ENCODE measurements around the gene CNGB1. TPM values are rescaled to one million over a fixed set of nuclear protein-coding genes. Genes with fewer than 3 reads are reported as not detected.

Gene CNGB1
- total RNA-seq, 1 donor from 2014 or later: not detected

GRCh38 chr16:57910696-57911095 lies 60.2 kb downstream of the CNGB1 start:
- Histone ChIP-seq H4K20me1 (ENCODE audit: low read depth) (no peaks in the 10 kb centered on the region), H2AFZ (replicated peaks) (no peak overlapping the region), H3K79me2 (ENCODE audit: low read depth) (no peaks in the 10 kb centered on the region), H3K4me2 (no peak overlapping the region), H3F3A (ENCODE audit: low read depth) (no peaks in the 10 kb centered on the region), H3K4me1 (no peaks in the 10 kb centered on the region), H3K9me3 (ENCODE audit: low read depth) (no peaks in the 10 kb centered on the region), H3K36me3 (no peaks in the 10 kb centered on the region), H3K27me3 (peaks cover 7% of the 10 kb centered on the region), H3K9ac (no peak overlapping the region), H3K27ac (no peak overlapping the region), H3K4me3 (no peak overlapping the region)
- H3K9me3 Mint-ChIP-seq: no peaks in the 10 kb centered on the region
- H3K27me3 Mint-ChIP-seq (ENCODE audit: insufficient read depth, low read depth): peaks cover 19% of the 10 kb centered on the region
- H3K4me3 Mint-ChIP-seq: no peak overlapping the region
- no peak for TF ChIP-seq CTCF (IDR thresholded peaks at IDR 0.05)
- TF ChIP-seq EZH2phosphoT487 (IDR thresholded peaks at IDR 0.05): no peak
- TF ChIP-seq EZH2 (IDR thresholded peaks at IDR 0.05): no peak
- peaks cover 11% of the 10 kb centered on the region for H3K4me1 Mint-ChIP-seq
- H3K27ac Mint-ChIP-seq: no peak overlapping the region
- DNase-seq (ENCODE audit: low spot score): no peak
- no peaks in the 10 kb centered on the region for H3K36me3 Mint-ChIP-seq

DNA sequence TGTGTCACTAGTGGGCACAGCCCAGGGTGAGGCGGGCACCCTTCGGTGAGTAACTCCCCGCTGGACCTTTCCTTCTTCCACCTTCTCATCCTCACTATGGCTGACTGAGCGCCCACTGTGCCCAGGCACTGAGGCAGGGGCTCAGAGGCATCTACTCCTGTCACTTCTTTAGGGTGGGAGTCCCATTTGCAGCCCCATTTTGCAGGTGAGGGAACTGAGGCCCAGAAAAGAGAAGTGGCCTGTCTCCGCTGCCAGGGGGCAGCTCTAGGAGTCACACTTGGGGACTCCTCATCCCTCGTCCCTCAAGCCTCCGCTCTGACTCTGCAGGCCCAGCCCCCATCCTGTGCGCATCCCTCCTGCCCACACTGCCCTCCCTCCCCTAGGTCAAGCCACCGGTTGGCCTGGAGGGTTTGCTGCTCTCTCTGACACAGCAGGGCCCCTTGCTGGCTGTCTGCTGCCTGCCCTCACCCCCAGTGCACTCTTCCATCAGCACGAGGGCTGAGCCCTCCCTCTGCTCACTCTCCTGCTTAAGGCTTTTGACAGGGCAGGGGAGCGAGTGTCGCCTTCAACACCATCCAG lies 62.4 kb downstream of the CNGB1 start:
- no peak overlapping the region for H2AFZ ChIP-seq (replicated peaks)
- TF ChIP-seq CTCF (IDR thresholded peaks at IDR 0.05) (no peak), EZH2 (IDR thresholded peaks at IDR 0.05) (no peak), EZH2phosphoT487 (IDR thresholded peaks at IDR 0.05) (no peak)
- DNase-seq (ENCODE audit: low spot score): no peak
- H3K4me2 ChIP-seq: no peak overlapping the region
- Mint-ChIP-seq H3K27ac (no peak overlapping the region), H3K4me1 (peaks cover 14% of the 10 kb centered on the region), H3K4me3 (no peak overlapping the region), H3K27me3 (ENCODE audit: insufficient read depth, low read depth) (peaks cover 24% of the 10 kb centered on the region), H3K36me3 (no peaks in the 10 kb centered on the region), H3K9me3 (no peaks in the 10 kb centered on the region)
- no peak overlapping the region for H3K27ac ChIP-seq
- H3F3A ChIP-seq (ENCODE audit: low read depth): no peaks in the 10 kb centered on the region
- H3K9ac ChIP-seq: no peak overlapping the region
- H3K4me1 ChIP-seq: no peaks in the 10 kb centered on the region
- H4K20me1 ChIP-seq (ENCODE audit: low read depth): no peaks in the 10 kb centered on the region
- H3K27me3 ChIP-seq: peaks cover 7% of the 10 kb centered on the region
- H3K79me2 ChIP-seq (ENCODE audit: low read depth): no peaks in the 10 kb centered on the region
- H3K9me3 ChIP-seq (ENCODE audit: low read depth): no peaks in the 10 kb centered on the region
- H3K36me3 ChIP-seq: no peaks in the 10 kb centered on the region
- H3K4me3 ChIP-seq: no peak overlapping the region

DNA sequence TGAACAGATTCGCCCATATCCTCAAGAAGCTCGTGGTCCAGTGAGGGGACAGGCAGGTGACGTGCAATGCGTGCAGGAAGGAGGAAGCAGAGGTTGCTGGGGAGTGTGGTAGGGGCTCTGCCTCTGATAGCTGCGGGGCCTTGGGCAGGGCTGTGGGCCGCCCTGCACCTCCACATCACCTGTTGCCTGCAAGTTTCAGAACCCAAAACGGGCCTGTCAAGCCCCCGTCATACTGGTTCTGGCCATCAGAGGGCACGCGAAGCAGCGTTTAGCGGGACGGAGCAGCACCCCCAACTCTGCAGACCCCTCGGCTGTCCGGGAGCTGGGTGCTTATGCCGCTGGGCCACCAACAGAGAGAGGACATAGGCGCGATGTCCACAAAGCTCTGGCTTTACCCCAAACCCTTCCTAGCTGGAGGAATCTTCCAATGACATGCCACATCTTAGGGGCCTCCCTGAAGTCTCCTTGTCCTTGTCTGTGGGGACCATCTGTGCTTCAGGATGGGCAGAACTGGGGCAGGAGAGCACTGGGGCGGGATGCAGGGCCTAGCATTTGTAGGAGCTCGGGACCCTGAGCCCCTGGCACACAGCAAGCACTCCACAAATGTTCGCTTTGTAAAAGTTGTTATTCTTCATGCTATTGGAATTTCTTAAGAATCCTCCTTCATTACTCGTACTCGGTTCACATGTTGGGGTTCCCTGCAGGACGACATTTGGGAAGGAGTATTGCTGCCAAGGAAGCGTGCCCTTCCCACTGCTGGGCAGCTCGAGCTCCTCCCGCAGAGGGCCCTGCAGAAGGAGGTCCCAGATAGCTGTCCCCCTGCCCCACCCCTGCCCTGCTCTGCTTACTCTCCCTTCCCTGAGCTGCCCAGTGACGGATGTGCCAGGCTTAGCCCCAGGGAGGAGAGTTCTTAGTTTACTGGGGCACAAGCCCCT lies 64.3 kb downstream of the CNGB1 start:
- Histone ChIP-seq H2AFZ (replicated peaks) (peak overlapping the region; percentile 26), H3K27me3 (peaks cover 7% of the 10 kb centered on the region), H3K9ac (no peak overlapping the region), H3K9me3 (ENCODE audit: low read depth) (no peaks in the 10 kb centered on the region), H3K79me2 (ENCODE audit: low read depth) (no peaks in the 10 kb centered on the region), H3K4me2 (no peak overlapping the region), H3K27ac (no peak overlapping the region), H4K20me1 (ENCODE audit: low read depth) (no peaks in the 10 kb centered on the region), H3K4me1 (no peaks in the 10 kb centered on the region), H3K4me3 (no peak overlapping the region), H3F3A (ENCODE audit: low read depth) (no peaks in the 10 kb centered on the region), H3K36me3 (no peaks in the 10 kb centered on the region)
- peak; percentile 62 for DNase-seq (ENCODE audit: low spot score)
- TF ChIP-seq EZH2 (IDR thresholded peaks at IDR 0.05): no peak
- TF ChIP-seq CTCF (IDR thresholded peaks at IDR 0.05): peak; percentile 66
- no peak for TF ChIP-seq EZH2phosphoT487 (IDR thresholded peaks at IDR 0.05)
- Mint-ChIP-seq H3K4me3 (no peak overlapping the region), H3K4me1 (peaks cover 7% of the 10 kb centered on the region), H3K27ac (no peak overlapping the region), H3K27me3 (ENCODE audit: insufficient read depth, low read depth) (peaks cover 23% of the 10 kb centered on the region), H3K9me3 (no peaks in the 10 kb centered on the region), H3K36me3 (no peaks in the 10 kb centered on the region)
